SH-SY5Y (cell line): ENCODE results near the gene AAR2.

Experiments
- GATA2 ChIP-seq: IDR thresholded peaks from 2 replicates; pipeline ENCODE4 v1.6.1; 2011; ENCODE audit warnings: mild to moderate bottlenecking, low read depth, low read length
- GATA3 ChIP-seq: IDR thresholded peaks from 2 replicates; pipeline ENCODE4 v1.6.1; 2011; ENCODE audit warnings: low read depth, mild to moderate bottlenecking, low read length, moderate library complexity

The AAR2 gene

GRCh38 chr20:36235892-36236785 is at the start of gene AAR2:
Gene AAR2, plus strand, starts transcription at chr20:36236478. Its CDS starts 3,391 bp downstream, at chr20:36239869.
- TF ChIP-seq GATA2 (no peak), GATA3 (no peak)

GRCh38 chr20:36193977-36194712 is 42.1 kb upstream of the AAR2 start:
- TF ChIP-seq GATA2 (no peak), GATA3 (no peak)

GRCh38 chr20:36196676-36197075 is 39.6 kb upstream of the AAR2 start:
- TF ChIP-seq GATA2: no peak
- TF ChIP-seq GATA3: no peak

GRCh38 chr20:36197271-36197670 is 39.0 kb upstream of the AAR2 start:
- TF ChIP-seq GATA3 (no peak), GATA2 (no peak)

- no peak for TF ChIP-seq GATA3
- TF ChIP-seq GATA2: 0 out of 2 replicates have a peak, but pooled peaks have one; percentile 42
Observed at GRCh38 chr20:36199345-36200257, 36.7 kb upstream of the AAR2 start.

GRCh38 chr20:36200451-36200850 is 35.8 kb upstream of the AAR2 start:
- TF ChIP-seq GATA3 (no peak), GATA2 (no peak)

- TF ChIP-seq GATA2 (no peak), GATA3 (no peak)
Observed at GRCh38 chr20:36201198-36201597, 35.1 kb upstream of the AAR2 start.

- TF ChIP-seq GATA2 (no peak), GATA3 (no peak)
Observed at GRCh38 chr20:36202891-36203338, 33.4 kb upstream of the AAR2 start.

- TF ChIP-seq GATA3: no peak
- TF ChIP-seq GATA2: no peak
Observed at GRCh38 chr20:36203861-36204260, 32.4 kb upstream of the AAR2 start.

- no peak for TF ChIP-seq GATA3
- TF ChIP-seq GATA2: no peak
Observed at GRCh38 chr20:36205026-36205425, 31.3 kb upstream of the AAR2 start.

- TF ChIP-seq GATA2: no peak
Observed at GRCh38 chr20:36206068-36206467, 30.2 kb upstream of the AAR2 start.

GRCh38 chr20:36206641-36207040 is 29.6 kb upstream of the AAR2 start:
- no peak for TF ChIP-seq GATA2
- no peak for TF ChIP-seq GATA3

GRCh38 chr20:36207602-36208001 is 28.7 kb upstream of the AAR2 start:
- no peak for TF ChIP-seq GATA3
- TF ChIP-seq GATA2: no peak

GRCh38 chr20:36208257-36208656 is 28.0 kb upstream of the AAR2 start:
- TF ChIP-seq GATA2: no peak
- no peak for TF ChIP-seq GATA3
